GM12865 (cell line): ENCODE measurements around the gene AGAP2.
A peak's percentile ranks its signal among the peaks of the same experiment; 100 is the strongest.

Experiments
- DNase-seq: peaks from one replicate; pipeline ENCODE4 v3.0.0; 2010; ENCODE audit warnings: low read depth
- H3K4me3 ChIP-seq: 2 replicates; pipeline ENCODE4 v1.5.1; 2011; ENCODE audit warnings: mild to moderate bottlenecking, low read depth, low read length, control low read depth
- TF ChIP-seq, protein P1 (sequence below): IDR thresholded peaks from 2 replicates; pipeline ENCODE4 v1.5.1; 2011; ENCODE audit warnings: low read length, control low read depth, low read depth, inconsistent platforms; ENCODE audit not compliant: insufficient read depth; ENCODE audit errors: missing control alignments

The AGAP2 gene

GRCh38 chr12:57757771-57758170, 19.2 kb upstream of the AGAP2 start:
- TF ChIP-seq, protein P1, sequence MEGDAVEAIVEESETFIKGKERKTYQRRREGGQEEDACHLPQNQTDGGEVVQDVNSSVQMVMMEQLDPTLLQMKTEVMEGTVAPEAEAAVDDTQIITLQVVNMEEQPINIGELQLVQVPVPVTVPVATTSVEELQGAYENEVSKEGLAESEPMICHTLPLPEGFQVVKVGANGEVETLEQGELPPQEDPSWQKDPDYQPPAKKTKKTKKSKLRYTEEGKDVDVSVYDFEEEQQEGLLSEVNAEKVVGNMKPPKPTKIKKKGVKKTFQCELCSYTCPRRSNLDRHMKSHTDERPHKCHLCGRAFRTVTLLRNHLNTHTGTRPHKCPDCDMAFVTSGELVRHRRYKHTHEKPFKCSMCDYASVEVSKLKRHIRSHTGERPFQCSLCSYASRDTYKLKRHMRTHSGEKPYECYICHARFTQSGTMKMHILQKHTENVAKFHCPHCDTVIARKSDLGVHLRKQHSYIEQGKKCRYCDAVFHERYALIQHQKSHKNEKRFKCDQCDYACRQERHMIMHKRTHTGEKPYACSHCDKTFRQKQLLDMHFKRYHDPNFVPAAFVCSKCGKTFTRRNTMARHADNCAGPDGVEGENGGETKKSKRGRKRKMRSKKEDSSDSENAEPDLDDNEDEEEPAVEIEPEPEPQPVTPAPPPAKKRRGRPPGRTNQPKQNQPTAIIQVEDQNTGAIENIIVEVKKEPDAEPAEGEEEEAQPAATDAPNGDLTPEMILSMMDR = no peak
- DNase-seq = no peak
- no peak overlapping the region for H3K4me3 ChIP-seq

- TF ChIP-seq, protein P1 = peak; percentile 89
- peak; percentile 79 for DNase-seq
- H3K4me3 ChIP-seq = peak overlapping the region; percentile 70
These were observed 18.1 kb upstream of the AGAP2 start for GRCh38 chr12:57756406-57757341.

GRCh38 chr12:57755454-57756372, 17.2 kb upstream of the AGAP2 start:
- TF ChIP-seq, protein P1 = no peak
- no peak for DNase-seq
- H3K4me3 ChIP-seq = peak overlapping the region; percentile 70

DNA sequence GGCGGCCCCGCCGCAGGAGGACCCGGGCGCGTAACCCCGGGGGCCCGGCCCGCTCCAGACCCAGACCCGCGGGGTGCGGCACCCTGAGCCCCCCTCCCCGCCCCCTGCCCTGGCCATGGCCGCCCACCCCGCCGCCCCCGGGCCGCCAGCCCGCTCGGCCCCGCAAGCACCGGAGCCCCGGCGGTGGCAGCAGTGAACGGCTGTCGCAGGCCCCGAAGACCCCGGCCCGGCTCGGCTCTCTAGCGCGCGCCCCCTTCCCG, 16.6 kb upstream of the AGAP2 start:
- TF ChIP-seq, protein P1 = no peak
- no peak for DNase-seq
- peak overlapping the region; percentile 70 for H3K4me3 ChIP-seq

DNA sequence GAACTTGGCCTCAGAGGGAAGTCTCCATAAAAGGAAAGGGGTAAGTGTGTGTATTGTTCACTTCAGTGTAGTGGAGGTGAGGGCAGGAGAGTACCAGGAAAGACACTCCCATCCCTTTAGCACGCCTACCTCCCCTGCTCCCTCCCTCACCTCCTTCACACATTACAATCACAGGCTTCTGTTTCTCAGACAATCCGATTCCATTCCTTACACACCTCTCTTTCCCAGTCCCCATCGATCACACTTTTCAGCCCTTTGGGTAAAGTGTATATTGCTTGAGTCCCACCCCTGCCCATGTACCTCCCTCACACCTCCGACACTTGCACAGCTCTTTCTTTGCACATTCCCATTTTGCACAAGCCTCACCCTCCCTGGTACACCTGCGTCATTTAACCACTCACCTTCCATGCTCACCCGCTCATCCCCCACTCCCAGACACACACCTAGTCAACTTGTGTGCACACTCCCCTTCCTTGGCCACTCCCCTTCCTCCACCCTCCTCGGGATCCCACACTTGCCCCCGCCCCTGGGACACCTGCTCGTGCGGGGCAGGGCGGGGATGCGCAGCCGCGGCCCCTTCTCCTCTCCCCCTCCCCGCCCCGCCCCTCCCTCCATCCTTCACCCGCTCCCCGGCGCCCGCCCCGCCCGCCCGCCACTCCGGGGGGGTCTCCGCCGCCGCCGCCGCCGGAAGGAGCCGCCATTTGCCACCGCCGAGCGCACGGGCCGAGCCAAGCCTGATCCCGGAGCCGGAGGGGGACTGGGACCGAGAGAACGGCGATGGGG, 16.1 kb upstream of the AGAP2 start, which contains the start of gene MARCHF9:
Gene MARCHF9, plus strand, starts transcription at position 693 of the 783 bp plus-strand sequence. CDS start 426 bp downstream, outside the sequence.
- H3K4me3 ChIP-seq = peak within 1 kb of the TSS; percentile 70
- DNase-seq = peak; percentile 86
- TF ChIP-seq, protein P1 = no peak

GRCh38 chr12:57753756-57754337, 15.3 kb upstream of the AGAP2 start:
- DNase-seq = no peak
- no peak overlapping the region for H3K4me3 ChIP-seq

More at GRCh38 chr12:57753756-57754337, 15.3 kb upstream of the AGAP2 start:
- TF ChIP-seq, protein P1 = no peak
